ENCODE measurements around the gene GLI1. TPM values are rescaled to one million over a fixed set of nuclear protein-coding genes. Genes with fewer than 3 reads are reported as not detected.

Gene GLI1
- total and polyA plus RNA-seq, 4 donors: 0.74 to 5.7 (median 2.1) TPM

DNA sequence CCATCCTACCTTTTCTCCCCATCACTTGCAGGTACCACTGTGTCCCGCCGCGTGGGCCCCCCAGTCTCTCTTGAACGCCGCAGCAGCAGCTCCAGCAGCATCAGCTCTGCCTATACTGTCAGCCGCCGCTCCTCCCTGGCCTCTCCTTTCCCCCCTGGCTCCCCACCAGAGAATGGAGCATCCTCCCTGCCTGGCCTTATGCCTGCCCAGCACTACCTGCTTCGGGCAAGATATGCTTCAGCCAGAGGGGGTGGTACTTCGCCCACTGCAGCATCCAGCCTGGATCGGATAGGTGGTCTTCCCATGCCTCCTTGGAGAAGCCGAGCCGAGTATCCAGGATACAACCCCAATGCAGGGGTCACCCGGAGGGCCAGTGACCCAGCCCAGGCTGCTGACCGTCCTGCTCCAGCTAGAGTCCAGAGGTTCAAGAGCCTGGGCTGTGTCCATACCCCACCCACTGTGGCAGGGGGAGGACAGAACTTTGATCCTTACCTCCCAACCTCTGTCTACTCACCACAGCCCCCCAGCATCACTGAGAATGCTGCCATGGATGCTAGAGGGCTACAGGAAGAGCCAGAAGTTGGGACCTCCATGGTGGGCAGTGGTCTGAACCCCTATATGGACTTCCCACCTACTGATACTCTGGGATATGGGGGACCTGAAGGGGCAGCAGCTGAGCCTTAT lies 10.8 kb downstream of the GLI1 start:
- peaks cover 0 to 20% (median 18%) of the 10 kb centered on the region in 3 donors for H3K27me3 ChIP-seq (ENCODE audit: control insufficient read depth in 3 of 3, insufficient read depth in 3 of 3, low read length in 2 of 3)
- DNase-seq (no peak), ATAC-seq (ENCODE audit: insufficient read depth, low FRiP score) (no peak)
- H3K36me3 ChIP-seq (ENCODE audit: control insufficient read depth in 4 of 4, insufficient read depth in 4 of 4, low read length in 4 of 4): peaks cover 0 to 29% (median 9%) of the 10 kb centered on the region in 4 donors
- H3K9me3 ChIP-seq (ENCODE audit: control insufficient read depth in 4 of 4, insufficient read depth in 3 of 4, low read length in 3 of 4): no peaks in the 10 kb centered on the region
- 93 to 94% methylated on average over 14 of the region's 14 CpGs for WGBS, 2 donors
- no peak overlapping the region for H3K9ac ChIP-seq (ENCODE audit: insufficient read depth in 1 of 2, low read length in 2 of 2)
- H3K4me3 ChIP-seq: no peak overlapping the region
- TF ChIP-seq CTCF (IDR thresholded peaks at IDR 0.05; ENCODE audit: control extremely low read depth, extremely low read depth): no peak
- H3K27ac ChIP-seq (ENCODE audit: low read depth in 1 of 2, low read length in 1 of 2): no peak overlapping the region
- peaks cover 0 to 6% (median 0%) of the 10 kb centered on the region in 5 donors for H3K4me1 ChIP-seq (ENCODE audit: control insufficient read depth in 5 of 5, insufficient read depth in 5 of 5, low read length in 5 of 5)

GRCh38 chr12:57470970-57471656 lies 11.5 kb downstream of the GLI1 start:
- Histone ChIP-seq H3K9me3 (ENCODE audit: control insufficient read depth in 4 of 4, insufficient read depth in 3 of 4, low read length in 3 of 4) (no peaks in the 10 kb centered on the region), H3K36me3 (ENCODE audit: control insufficient read depth in 4 of 4, insufficient read depth in 4 of 4, low read length in 4 of 4) (peaks cover 0 to 29% (median 6%) of the 10 kb centered on the region in 4 donors), H3K27ac (ENCODE audit: low read depth in 1 of 2, low read length in 1 of 2) (no peak overlapping the region), H3K27me3 (ENCODE audit: control insufficient read depth in 3 of 3, insufficient read depth in 3 of 3, low read length in 2 of 3) (peaks cover 0 to 24% (median 22%) of the 10 kb centered on the region in 3 donors), H3K9ac (ENCODE audit: insufficient read depth in 1 of 2, low read length in 2 of 2) (no peak overlapping the region), H3K4me3 (no peak overlapping the region), H3K4me1 (ENCODE audit: control insufficient read depth in 5 of 5, insufficient read depth in 5 of 5, low read length in 5 of 5) (peaks cover 0 to 13% (median 0%) of the 10 kb centered on the region in 5 donors)
- DNase-seq: no peak
- WGBS, 2 donors: 86 to 90% methylated on average over 4 of the region's 4 CpGs
- no peak for ATAC-seq (ENCODE audit: insufficient read depth, low FRiP score)
- no peak for TF ChIP-seq CTCF (IDR thresholded peaks at IDR 0.05; ENCODE audit: control extremely low read depth, extremely low read depth)

DNA sequence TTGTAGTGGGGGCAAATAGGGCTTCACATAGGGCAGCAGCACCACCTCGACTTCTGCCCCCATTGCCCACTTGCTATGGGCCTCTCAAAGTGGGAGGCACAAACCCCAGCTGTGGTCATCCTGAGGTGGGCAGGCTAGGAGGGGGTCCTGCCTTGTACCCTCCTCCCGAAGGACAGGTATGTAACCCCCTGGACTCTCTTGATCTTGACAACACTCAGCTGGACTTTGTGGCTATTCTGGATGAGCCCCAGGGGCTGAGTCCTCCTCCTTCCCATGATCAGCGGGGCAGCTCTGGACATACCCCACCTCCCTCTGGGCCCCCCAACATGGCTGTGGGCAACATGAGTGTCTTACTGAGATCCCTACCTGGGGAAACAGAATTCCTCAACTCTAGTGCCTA lies 12.1 kb downstream of the GLI1 start:
- ATAC-seq (ENCODE audit: insufficient read depth, low FRiP score) (no peak), DNase-seq (no peak)
- Histone ChIP-seq H3K9me3 (ENCODE audit: control insufficient read depth in 4 of 4, insufficient read depth in 3 of 4, low read length in 3 of 4) (no peaks in the 10 kb centered on the region), H3K36me3 (ENCODE audit: control insufficient read depth in 4 of 4, insufficient read depth in 4 of 4, low read length in 4 of 4) (peaks cover 0 to 25% (median 6%) of the 10 kb centered on the region in 4 donors), H3K4me1 (ENCODE audit: control insufficient read depth in 5 of 5, insufficient read depth in 5 of 5, low read length in 5 of 5) (peaks cover 0 to 17% (median 0%) of the 10 kb centered on the region in 5 donors), H3K9ac (ENCODE audit: insufficient read depth in 1 of 2, low read length in 2 of 2) (no peak overlapping the region), H3K4me3 (no peak overlapping the region), H3K27ac (ENCODE audit: low read depth in 1 of 2, low read length in 1 of 2) (no peak overlapping the region), H3K27me3 (ENCODE audit: control insufficient read depth in 3 of 3, insufficient read depth in 3 of 3, low read length in 2 of 3) (peaks cover 0 to 29% (median 28%) of the 10 kb centered on the region in 3 donors)
- WGBS, 2 donors: 90 to 94% methylated on average over 3 of the region's 3 CpGs
- TF ChIP-seq CTCF (IDR thresholded peaks at IDR 0.05; ENCODE audit: control extremely low read depth, extremely low read depth): no peak
